Upper lobe of left lung (tissue), 4 donors: ENCODE data around the gene LRRC17.

Source experiments
- EP300 ChIP-seq, 4 donors: sonication (generic); formaldehyde crosslinking; IDR thresholded peaks; one replicate each; pipeline ENCODE4 v1.5.1; 2017; ENCODE audit warnings: antibody characterized with exemption in 4 of 4, control low read depth in 2 of 4
- POLR2A ChIP-seq, 4 donors: fragments of 450-650 bp; IDR thresholded peaks; one replicate each; pipeline ENCODE4 v1.5.1; 2016 to 2017; ENCODE audit warnings: antibody characterized with exemption in 4 of 4, mild to moderate bottlenecking in 2 of 4
- POLR2AphosphoS5 ChIP-seq, 2 donors: sonication (generic); formaldehyde crosslinking; IDR thresholded peaks; one replicate each; pipeline ENCODE4 v1.5.1; 2017; ENCODE audit warnings: antibody characterized with exemption in 2 of 2
- TF ChIP-seq, protein P1 (sequence below), 6 experiments: fragments of 450-650 bp in 4 of 6; fragments of 200-600 bp in 2 of 6; sonication (generic) in 2 of 6; IDR thresholded peaks; one replicate each; pipeline ENCODE4 v1.5.1; 2016 to 2019; ENCODE audit warnings: antibody characterized with exemption in 6 of 6

DNA sequence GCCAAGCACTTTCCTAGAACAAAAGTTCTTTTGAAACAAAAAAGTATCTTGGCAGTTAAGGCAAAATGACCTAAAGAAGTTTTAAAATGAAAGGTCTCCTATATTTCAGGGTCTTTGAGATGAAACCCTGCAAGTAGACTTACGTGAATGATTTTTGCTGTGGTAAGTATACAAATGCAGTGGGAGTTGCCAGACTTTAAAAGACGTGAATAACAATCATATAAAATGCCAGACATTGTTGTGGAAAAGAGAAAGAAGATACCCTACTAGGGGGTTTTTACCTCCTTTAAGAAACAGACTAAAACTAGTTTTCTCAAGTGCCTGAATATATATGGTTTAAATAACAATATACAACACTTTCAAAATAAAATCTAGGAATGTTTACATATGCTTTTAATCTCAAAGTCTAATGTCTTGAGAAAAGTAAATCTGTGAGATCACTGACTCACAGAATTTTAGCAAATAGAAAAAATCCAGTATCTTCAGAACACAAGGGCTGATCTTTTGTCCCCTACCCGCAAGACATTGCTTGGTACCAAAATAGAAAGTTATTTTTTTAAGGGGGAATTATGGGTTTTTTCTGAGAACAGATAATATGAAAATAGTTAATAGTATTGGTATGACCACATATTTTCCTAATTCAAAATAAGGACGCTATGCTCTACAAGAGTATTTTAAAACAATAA is 29.5 kb downstream of the LRRC17 start:
- TF ChIP-seq, protein P1, sequence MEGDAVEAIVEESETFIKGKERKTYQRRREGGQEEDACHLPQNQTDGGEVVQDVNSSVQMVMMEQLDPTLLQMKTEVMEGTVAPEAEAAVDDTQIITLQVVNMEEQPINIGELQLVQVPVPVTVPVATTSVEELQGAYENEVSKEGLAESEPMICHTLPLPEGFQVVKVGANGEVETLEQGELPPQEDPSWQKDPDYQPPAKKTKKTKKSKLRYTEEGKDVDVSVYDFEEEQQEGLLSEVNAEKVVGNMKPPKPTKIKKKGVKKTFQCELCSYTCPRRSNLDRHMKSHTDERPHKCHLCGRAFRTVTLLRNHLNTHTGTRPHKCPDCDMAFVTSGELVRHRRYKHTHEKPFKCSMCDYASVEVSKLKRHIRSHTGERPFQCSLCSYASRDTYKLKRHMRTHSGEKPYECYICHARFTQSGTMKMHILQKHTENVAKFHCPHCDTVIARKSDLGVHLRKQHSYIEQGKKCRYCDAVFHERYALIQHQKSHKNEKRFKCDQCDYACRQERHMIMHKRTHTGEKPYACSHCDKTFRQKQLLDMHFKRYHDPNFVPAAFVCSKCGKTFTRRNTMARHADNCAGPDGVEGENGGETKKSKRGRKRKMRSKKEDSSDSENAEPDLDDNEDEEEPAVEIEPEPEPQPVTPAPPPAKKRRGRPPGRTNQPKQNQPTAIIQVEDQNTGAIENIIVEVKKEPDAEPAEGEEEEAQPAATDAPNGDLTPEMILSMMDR (IDR thresholded peaks at IDR 0.05): no peak
- TF ChIP-seq POLR2AphosphoS5 (IDR thresholded peaks at IDR 0.05) (no peak), POLR2A (IDR thresholded peaks at IDR 0.05) (no peak), EP300 (IDR thresholded peaks at IDR 0.05) (no peak)
